ENCODE data around the gene DCAKD.
A peak's percentile ranks its signal among the peaks of the same experiment; 100 is the strongest.

Gene DCAKD

GRCh38 chr17:44988044-44988942 is 63.1 kb downstream of the DCAKD start:
- no peak for TF ChIP-seq CTCF (IDR thresholded peaks at IDR 0.05; ENCODE audit: low read depth, low read length)
- no peak for DNase-seq (ENCODE audit: extremely low read depth, low read depth)

GRCh38 chr17:44983563-44983962 is 67.9 kb downstream of the DCAKD start:
- no peak for DNase-seq (ENCODE audit: extremely low read depth, low read depth)
- TF ChIP-seq CTCF (IDR thresholded peaks at IDR 0.05; ENCODE audit: low read depth, low read length): no peak

GRCh38 chr17:44982113-44982702 is 69.2 kb downstream of the DCAKD start:
- DNase-seq (ENCODE audit: extremely low read depth, low read depth): no peak
- no peak for TF ChIP-seq CTCF (IDR thresholded peaks at IDR 0.05; ENCODE audit: low read depth, low read length)

- DNase-seq (ENCODE audit: extremely low read depth, low read depth): peak; percentile 50
- no peak for TF ChIP-seq CTCF (IDR thresholded peaks at IDR 0.05; ENCODE audit: low read depth, low read length)
Measured at GRCh38 chr17:44981221-44981968, 70.0 kb downstream of the DCAKD start.

- TF ChIP-seq CTCF (IDR thresholded peaks at IDR 0.05; ENCODE audit: low read depth, low read length): no peak
- DNase-seq (ENCODE audit: extremely low read depth, low read depth): no peak
Measured at GRCh38 chr17:44979426-44979995, 71.9 kb downstream of the DCAKD start.

- DNase-seq (ENCODE audit: extremely low read depth, low read depth): no peak
- no peak for TF ChIP-seq CTCF (IDR thresholded peaks at IDR 0.05; ENCODE audit: low read depth, low read length)
Measured at GRCh38 chr17:44978807-44979206, 72.6 kb downstream of the DCAKD start.

Measured in AG09319 (cell line).